Urinary bladder (tissue), 4 donors: ENCODE measurements around the gene DOK7. TPM values are rescaled to one million over a fixed set of nuclear protein-coding genes. Genes with fewer than 3 reads are reported as not detected.

Experiments used
- DNase-seq: peaks from one replicate; pipeline ENCODE4 v3.0.0-alpha.2; 2015; ENCODE audit errors: extremely low spot score
- H3K27ac ChIP-seq: one replicate; pipeline ENCODE4 v1.5.1; 2013; ENCODE audit warnings: low read depth, mild to moderate bottlenecking, moderate library complexity
- H3K36me3 ChIP-seq: one replicate; pipeline ENCODE4 v1.6.1; 2013; ENCODE audit warnings: mild to moderate bottlenecking, moderate library complexity; ENCODE audit not compliant: insufficient read depth
- H3K4me1 ChIP-seq: one replicate; pipeline ENCODE4 v1.6.1; 2013; ENCODE audit warnings: mild to moderate bottlenecking, moderate library complexity; ENCODE audit not compliant: insufficient read depth
- H3K4me3 ChIP-seq: one replicate; pipeline ENCODE4 v1.5.1; 2013; ENCODE audit warnings: low read depth, low read length
- WGBS: extraction: QIAGEN DNeasy Blood & Tissue Kit; methylation state at CpG from one replicate; pipeline ENCODE4 v1.1.7; 2013; 5-methylcytosine and 5-hydroxymethylcytosine counted together
- polyA plus RNA-seq: library from polyadenylated mRNA; stranded (reverse); fragments of 200-250 nt; gene quantifications from one replicate; pipeline ENCODE4 v1.2.3, GENCODE V29; 2013
- total RNA-seq: library from RNA; depleted of rRNA; stranded (reverse); fragments of >200 nt; gene quantifications from one replicate; pipeline ENCODE4 v1.2.3, GENCODE V29; 2014
- donor health status: healthy with polysubstance abuse.
- donor health status: healthy.

The DOK7 gene
- total and polyA plus RNA-seq, 2 donors: 0.96 to 2.2 TPM

GRCh38 chr4:3495204-3495975, 32.3 kb downstream of the DOK7 start:
- Histone ChIP-seq H3K27ac (no peak overlapping the region), H3K4me3 (no peak overlapping the region), H3K4me1 (no peaks in the 10 kb centered on the region), H3K36me3 (no peaks in the 10 kb centered on the region)
- DNase-seq: no peak
- WGBS: 80% methylated on average over 28 of the region's 28 CpGs

GRCh38 chr4:3496021-3496420, 32.9 kb downstream of the DOK7 start:
- Histone ChIP-seq H3K4me1 (no peaks in the 10 kb centered on the region), H3K4me3 (no peak overlapping the region), H3K36me3 (no peaks in the 10 kb centered on the region), H3K27ac (no peak overlapping the region)
- 64% methylated on average over 14 of the region's 14 CpGs for WGBS
- no peak for DNase-seq

DNA sequence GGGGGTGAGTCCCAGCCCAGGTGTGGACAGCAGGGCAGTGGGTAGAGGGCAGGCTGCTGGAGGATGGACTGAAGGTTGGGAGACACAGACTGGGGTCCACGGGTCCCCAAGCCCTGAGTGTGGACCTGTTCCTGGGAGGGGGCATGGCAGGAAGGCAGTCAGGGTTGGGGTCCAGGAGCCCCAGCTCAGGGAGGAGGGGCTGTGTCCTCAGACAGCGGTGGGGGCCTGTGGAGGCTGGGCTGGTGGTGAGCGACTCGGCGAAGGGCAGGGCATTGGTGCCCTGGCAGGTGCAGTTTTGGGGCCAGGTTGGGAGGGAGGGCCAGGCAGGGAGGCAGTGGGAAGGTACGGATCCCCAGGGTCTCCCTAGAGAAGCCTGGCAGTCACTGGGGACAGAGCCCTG, 34.0 kb downstream of the DOK7 start:
- no peak overlapping the region for H3K27ac ChIP-seq
- H3K4me1 ChIP-seq: no peaks in the 10 kb centered on the region
- WGBS: 91% methylated on average over 6 of the region's 6 CpGs
- DNase-seq: no peak
- H3K36me3 ChIP-seq: no peaks in the 10 kb centered on the region
- no peak overlapping the region for H3K4me3 ChIP-seq

DNA sequence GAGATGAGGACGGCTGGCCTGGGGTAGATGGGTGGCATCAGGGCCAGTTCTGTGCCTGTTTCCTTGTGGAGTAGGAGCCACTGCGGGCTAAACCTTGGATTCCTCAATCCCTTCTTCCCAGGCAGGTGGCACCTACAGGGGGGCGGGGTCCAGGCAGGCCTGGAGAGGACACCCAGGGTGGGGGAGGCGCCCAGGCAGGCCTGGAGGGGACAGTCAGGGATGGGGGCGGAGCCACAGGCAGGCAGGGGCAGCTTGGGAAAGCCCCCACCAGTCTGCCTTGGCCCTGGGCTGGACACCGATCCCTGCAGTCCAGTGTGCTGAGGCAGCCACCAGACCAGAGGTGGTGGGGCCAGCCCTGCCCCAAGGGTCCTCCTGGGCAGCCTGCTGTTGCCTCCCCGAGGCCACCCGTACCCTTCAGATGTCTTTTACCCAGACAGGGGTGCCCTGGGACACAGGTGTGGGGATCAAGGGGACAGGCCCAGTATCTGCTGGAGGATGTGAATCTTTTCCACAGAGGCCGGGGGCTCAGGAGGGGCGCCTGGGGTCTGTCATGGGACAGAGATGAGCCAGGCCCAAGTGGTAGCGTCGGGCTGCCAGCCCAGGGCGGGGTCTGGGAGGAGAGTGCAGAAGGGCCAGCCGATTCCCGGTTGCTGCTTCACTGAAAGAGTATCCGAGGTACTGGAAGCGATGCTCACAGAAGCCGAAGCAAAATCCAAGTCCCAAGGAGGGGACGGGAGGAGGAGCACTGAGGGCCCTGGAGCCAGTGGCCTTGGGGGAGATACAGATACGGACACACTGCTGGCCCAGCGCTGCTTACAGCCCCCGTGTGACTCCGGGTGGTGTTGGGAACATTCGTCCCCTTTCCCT, 34.6 kb downstream of the DOK7 start:
- no peaks in the 10 kb centered on the region for H3K4me1 ChIP-seq

DNA sequence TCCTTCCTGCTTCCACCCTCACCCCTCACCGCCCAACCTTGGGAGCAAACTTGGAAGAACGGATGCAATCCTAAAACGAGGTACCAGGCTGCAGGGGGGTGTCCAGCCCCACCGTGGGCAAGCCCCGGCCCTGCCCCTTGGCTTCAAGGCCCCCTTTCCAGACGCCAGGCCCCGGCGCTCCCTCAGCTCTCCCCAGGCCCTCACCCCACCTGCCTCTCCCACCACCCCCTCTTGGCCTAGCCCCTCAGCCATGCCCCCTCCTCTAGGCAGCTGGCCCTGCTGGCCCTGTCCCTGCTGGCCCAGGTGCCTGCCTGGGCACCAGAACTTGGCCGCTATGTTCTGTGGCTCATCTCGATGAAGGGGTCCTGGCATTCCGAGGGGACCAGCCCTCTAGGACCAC, 35.3 kb downstream of the DOK7 start:
- 86% methylated on average over 11 of the region's 11 CpGs for WGBS
- DNase-seq: no peak
- H3K4me3 ChIP-seq: no peak overlapping the region
- H3K27ac ChIP-seq: no peak overlapping the region
- no peaks in the 10 kb centered on the region for H3K36me3 ChIP-seq
- no peaks in the 10 kb centered on the region for H3K4me1 ChIP-seq

More for the DNA sequence above, 34.6 kb downstream of the DOK7 start:
- DNase-seq: no peak
- Histone ChIP-seq H3K4me3 (no peak overlapping the region), H3K36me3 (no peaks in the 10 kb centered on the region), H3K27ac (no peak overlapping the region)
- 78% methylated on average over 24 of the region's 24 CpGs for WGBS

DNA sequence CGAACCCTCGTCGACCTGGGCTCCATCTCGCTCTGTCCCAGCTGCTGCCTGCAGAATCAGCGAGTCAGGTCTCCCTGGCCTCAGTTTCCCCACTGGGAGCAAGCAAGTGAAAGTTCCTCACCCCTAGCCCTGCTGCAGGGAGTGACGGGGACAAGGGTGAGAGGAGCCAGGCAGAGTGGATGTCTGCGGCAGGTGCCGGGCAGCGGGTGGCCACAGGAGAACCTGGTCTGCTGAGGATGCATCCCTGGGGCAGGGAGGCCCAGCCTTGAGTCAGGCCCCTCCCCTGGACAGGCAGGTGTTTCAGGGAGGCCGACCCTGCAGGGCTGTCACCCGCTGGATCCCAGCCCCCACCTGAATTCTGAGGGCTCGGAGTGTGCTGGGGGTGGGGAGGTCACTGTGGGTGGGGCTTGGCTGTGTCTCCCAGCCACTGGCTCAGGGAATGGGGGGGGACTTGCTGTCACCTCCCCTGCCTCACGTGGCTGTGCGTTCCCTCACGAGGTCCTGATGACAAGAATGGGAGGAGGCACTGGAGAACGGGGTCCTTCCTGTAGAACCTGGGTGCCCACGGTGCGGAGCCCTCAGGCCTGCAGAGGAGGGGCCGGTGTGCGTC, 35.9 kb downstream of the DOK7 start:
- WGBS: 89% methylated on average over 20 of the region's 20 CpGs
- no peak overlapping the region for H3K27ac ChIP-seq
- H3K36me3 ChIP-seq: no peaks in the 10 kb centered on the region
- H3K4me1 ChIP-seq: no peaks in the 10 kb centered on the region
- H3K4me3 ChIP-seq: no peak overlapping the region
- no peak for DNase-seq

DNA sequence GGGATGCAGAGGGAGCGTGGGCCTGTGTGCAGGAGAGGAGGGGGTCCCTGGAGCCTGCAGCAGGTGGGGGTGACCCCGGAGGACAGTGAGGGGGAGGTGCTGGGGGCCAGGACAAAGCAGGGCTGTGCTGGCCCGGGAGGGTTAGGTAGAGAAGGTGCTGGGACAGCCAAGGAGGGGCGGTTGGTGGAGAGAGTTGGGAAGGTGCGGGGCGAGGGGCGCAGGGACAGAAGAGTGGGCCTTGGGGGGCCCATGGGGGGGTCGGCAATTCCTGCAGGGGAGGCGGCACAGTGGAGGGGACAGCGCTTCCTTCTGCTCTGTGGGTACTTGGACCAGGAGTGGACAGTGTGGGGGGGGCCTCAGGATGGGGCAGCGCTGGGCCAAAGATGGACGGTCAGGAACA, 36.6 kb downstream of the DOK7 start:
- Histone ChIP-seq H3K4me3 (no peak overlapping the region), H3K4me1 (no peaks in the 10 kb centered on the region), H3K36me3 (no peaks in the 10 kb centered on the region), H3K27ac (no peak overlapping the region)
- no peak for DNase-seq
- WGBS: 93% methylated on average over 12 of the region's 12 CpGs

GRCh38 chr4:3500111-3500510, 37.0 kb downstream of the DOK7 start:
- WGBS: 96% methylated on average over 17 of the region's 17 CpGs
- no peak overlapping the region for H3K4me3 ChIP-seq
- no peak for DNase-seq
- no peaks in the 10 kb centered on the region for H3K4me1 ChIP-seq
- H3K27ac ChIP-seq: no peak overlapping the region
- no peaks in the 10 kb centered on the region for H3K36me3 ChIP-seq

GRCh38 chr4:3500634-3501101, 37.6 kb downstream of the DOK7 start:
- H3K27ac ChIP-seq: no peak overlapping the region
- DNase-seq: no peak
- H3K4me3 ChIP-seq: no peak overlapping the region
- H3K4me1 ChIP-seq: no peaks in the 10 kb centered on the region
- 88% methylated on average over 29 of the region's 29 CpGs for WGBS
- H3K36me3 ChIP-seq: no peaks in the 10 kb centered on the region

DNA sequence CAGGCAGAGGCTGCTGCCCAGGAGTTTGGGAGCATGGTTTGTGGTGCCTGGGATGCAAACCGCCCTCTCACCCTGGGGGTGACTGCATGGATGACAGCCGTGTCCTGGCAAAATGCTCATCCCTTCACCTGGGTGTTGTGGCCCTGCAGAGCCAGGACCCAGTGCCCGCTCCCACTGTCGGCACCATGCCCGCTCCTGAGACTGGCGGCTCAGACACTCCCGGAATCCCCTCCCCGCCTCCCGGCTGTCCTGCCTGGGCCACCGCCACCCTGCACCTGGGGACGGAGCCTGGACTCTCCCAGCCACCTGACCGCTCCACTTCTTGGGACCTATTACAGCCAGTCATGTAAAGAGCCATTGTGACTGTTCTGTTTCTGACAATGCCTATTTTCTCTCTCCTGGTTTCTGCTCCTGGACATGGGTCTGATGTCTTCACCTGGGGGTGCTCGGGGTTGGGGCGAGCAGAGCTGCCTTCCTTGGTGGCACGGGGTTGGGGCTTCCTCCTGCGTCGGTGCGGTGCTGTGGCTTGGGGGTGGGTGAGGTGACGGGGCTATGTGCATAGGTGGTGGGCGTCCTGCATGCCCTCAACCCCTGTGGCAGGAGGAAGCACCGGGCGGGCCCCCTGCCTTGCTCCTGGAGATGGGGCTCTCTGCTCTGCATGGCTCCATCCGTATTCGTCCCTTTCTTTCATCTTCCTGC, 38.2 kb downstream of the DOK7 start:
- Histone ChIP-seq H3K36me3 (no peaks in the 10 kb centered on the region), H3K27ac (no peak overlapping the region), H3K4me3 (no peak overlapping the region), H3K4me1 (no peaks in the 10 kb centered on the region)
- 88% methylated on average over 24 of the region's 24 CpGs for WGBS
- DNase-seq: no peak

- WGBS: 81% methylated on average over 19 of the region's 19 CpGs
- Histone ChIP-seq H3K36me3 (no peaks in the 10 kb centered on the region), H3K27ac (no peak overlapping the region), H3K4me3 (no peak overlapping the region), H3K4me1 (no peaks in the 10 kb centered on the region)
- DNase-seq: no peak
Measured at GRCh38 chr4:3501825-3502425, 38.8 kb downstream of the DOK7 start.

DNA sequence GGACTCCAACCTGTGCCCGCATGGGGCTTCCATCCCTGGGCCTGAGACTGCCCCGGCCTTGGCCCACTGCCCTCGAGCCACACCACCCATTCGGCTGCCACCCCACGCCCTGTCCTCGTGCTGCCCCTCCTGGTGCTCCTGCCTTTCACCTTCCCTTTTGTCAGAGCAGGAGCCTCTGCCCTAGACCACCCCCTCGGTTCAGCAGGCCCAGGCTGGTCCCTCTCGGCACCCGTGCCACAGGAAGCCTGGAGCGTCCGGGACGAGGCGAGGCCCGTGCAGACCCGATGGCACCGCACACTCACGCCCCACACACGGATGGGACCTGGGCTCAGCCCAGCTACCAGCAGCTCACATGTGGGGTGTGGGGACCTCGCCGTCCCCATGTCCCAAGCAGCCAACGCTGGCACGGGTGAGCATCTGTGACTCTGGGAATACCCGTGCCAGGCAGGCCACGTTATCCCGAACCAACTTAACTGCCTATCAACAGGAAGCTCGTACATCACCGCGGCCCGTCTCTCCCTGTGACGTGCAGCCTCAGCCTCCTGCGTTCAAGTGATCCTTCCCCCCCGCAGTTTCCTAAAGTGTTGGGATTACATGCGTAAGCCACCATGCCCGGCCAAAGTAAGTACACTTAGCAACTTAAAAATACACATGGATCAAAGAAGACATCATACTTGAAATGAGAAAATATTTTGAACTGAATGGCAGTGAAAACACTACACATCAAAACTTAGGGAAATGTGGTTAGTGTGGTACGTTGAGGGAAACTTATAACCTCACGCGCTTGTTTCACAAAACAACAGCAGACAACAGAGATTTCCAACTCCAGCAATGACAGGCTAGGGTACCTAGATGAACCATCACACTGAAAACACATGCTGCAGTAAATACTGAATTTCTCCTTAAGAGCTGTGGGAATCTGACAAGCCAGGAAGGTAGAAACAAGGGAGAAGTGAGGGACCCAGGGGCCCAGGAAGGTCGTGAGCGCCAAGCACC, 40.1 kb downstream of the DOK7 start:
- Histone ChIP-seq H3K27ac (no peak overlapping the region), H3K4me3 (no peak overlapping the region), H3K4me1 (no peaks in the 10 kb centered on the region), H3K36me3 (no peaks in the 10 kb centered on the region)
- DNase-seq: no peak
- WGBS: 91% methylated on average over 39 of the region's 39 CpGs
